Adrenal gland (tissue), 5 donors: Measurements from ENCODE around the gene TUBD1.

Experiments used
- POLR2A ChIP-seq, 2 donors: fragments of 450-650 bp; IDR thresholded peaks; one replicate each; pipeline ENCODE4 v1.6.1; 2017; ENCODE audit warnings: antibody characterized with exemption in 2 of 2, mild to moderate bottlenecking in 2 of 2, moderate library complexity in 1 of 2
- TF ChIP-seq, protein P1 (sequence below), 6 experiments: fragments of 450-650 bp in 4 of 6; fragments of 200-600 bp in 2 of 6; sonication (generic) in 1 of 6; IDR thresholded peaks; 1 replicate in 5 of 6; 2 replicates in 1 of 6; pipeline versions ENCODE4 v1.5.1 to v1.8.0; 2016 to 2021; ENCODE audit warnings: antibody characterized with exemption in 6 of 6, mild to moderate bottlenecking in 2 of 6, moderate library complexity in 1 of 6
- donor health status: DM: no; HTN: no; CAD: no.

DNA sequence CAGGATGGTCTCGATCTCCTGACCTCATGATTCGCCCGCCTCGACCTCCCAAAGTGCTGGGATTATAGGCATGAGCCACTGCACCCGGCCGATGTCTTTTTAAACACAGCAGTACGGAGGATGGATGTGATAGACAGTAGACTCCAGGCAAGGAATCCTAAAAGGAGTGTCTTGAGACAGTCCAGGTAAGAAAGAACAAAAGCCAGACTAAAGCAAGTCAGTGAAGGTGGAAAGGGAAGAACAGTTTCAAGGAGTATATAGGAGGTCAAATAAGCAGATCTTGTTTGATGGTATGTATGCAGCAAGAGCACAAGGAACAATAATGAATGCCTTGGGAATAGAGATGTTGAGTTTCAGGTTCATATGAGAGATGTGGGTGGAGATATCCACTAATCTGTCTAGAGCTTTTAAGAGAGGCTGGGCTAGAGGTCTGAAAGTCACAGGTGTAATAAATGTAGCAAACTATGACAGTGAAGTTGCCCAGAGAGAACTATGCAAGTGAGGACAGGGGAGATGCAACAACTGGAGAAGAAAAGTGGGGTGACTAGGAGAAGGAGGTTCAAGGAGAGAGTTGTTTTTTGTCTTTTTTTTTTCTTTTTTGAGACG, 4.5 kb downstream of the TUBD1 start:
- TF ChIP-seq, protein P1, sequence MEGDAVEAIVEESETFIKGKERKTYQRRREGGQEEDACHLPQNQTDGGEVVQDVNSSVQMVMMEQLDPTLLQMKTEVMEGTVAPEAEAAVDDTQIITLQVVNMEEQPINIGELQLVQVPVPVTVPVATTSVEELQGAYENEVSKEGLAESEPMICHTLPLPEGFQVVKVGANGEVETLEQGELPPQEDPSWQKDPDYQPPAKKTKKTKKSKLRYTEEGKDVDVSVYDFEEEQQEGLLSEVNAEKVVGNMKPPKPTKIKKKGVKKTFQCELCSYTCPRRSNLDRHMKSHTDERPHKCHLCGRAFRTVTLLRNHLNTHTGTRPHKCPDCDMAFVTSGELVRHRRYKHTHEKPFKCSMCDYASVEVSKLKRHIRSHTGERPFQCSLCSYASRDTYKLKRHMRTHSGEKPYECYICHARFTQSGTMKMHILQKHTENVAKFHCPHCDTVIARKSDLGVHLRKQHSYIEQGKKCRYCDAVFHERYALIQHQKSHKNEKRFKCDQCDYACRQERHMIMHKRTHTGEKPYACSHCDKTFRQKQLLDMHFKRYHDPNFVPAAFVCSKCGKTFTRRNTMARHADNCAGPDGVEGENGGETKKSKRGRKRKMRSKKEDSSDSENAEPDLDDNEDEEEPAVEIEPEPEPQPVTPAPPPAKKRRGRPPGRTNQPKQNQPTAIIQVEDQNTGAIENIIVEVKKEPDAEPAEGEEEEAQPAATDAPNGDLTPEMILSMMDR (IDR thresholded peaks at IDR 0.05), result no peak
- peak in 1 of 2 donors; percentile 18 for TF ChIP-seq POLR2A (IDR thresholded peaks at IDR 0.05)
